CD14-positive monocyte (primary cell): ENCODE data around the gene PNKP. TPM values are rescaled to one million over a fixed set of nuclear protein-coding genes. Genes with fewer than 3 reads are reported as not detected.

Source experiments
- DNase-seq, 3 donors: peaks; one replicate each; pipeline ENCODE4 v3.0.0-alpha.2; 2011 to 2022
- H2AFZ ChIP-seq: 2 replicates; pipeline ENCODE4 v1.6.0; 2012; ENCODE audit warnings: mild to moderate bottlenecking, low read depth, low read length, inconsistent platforms; ENCODE audit not compliant: insufficient read depth, poor library complexity, severe bottlenecking
- H3K27ac ChIP-seq, 2 donors: 1 replicate in 1 of 2; 2 replicates in 1 of 2; pipeline ENCODE4 v1.5.1; 2012 to 2013; ENCODE audit warnings: low read length in 2 of 2, control low read depth in 1 of 2, inconsistent platforms in 1 of 2, low read depth in 1 of 2, mild to moderate bottlenecking in 1 of 2
- H3K27me3 ChIP-seq, 2 donors: one replicate each; pipeline versions ENCODE4 v1.6.0 to v1.6.1; 2011 to 2013; ENCODE audit warnings: low read length in 2 of 2; ENCODE audit not compliant: control insufficient read depth in 2 of 2, insufficient read depth in 2 of 2
- H3K36me3 ChIP-seq, 2 donors: replicated peaks in 1 of 2; 1 replicate in 1 of 2; 2 replicates in 1 of 2; pipeline versions ENCODE4 v1.5.1 to v1.6.1; 2012 to 2013; ENCODE audit warnings: low read length in 2 of 2, control low read depth in 1 of 2, inconsistent platforms in 1 of 2, mild to moderate bottlenecking in 1 of 2; ENCODE audit not compliant: insufficient read depth in 2 of 2, control insufficient read depth in 1 of 2
- H3K4me1 ChIP-seq, 2 donors: 1 replicate in 1 of 2; 2 replicates in 1 of 2; pipeline versions ENCODE4 v1.5.1 to v1.6.1; 2012 to 2013; ENCODE audit warnings: low read length in 2 of 2, control low read depth in 1 of 2, inconsistent platforms in 1 of 2, mild to moderate bottlenecking in 1 of 2, moderate library complexity in 1 of 2; ENCODE audit not compliant: insufficient read depth in 2 of 2, control insufficient read depth in 1 of 2
- H3K4me2 ChIP-seq: replicated peaks from 2 replicates; pipeline ENCODE3; 2012; ENCODE audit warnings: low read length, moderate library complexity, mild to moderate bottlenecking; ENCODE audit not compliant: poor library complexity, severe bottlenecking; ENCODE audit errors: extremely low read depth
- H3K4me3 ChIP-seq, 3 experiments: fragments of 200-600 bp in 1 of 3; sonication (generic) in 1 of 3; replicated peaks in 1 of 3; 1 replicate in 2 of 3; 2 replicates in 1 of 3; pipeline ENCODE4 v1.5.1; 2011 to 2013; ENCODE audit warnings: low read length in 3 of 3, mild to moderate bottlenecking in 3 of 3, control low read depth in 2 of 3, low read depth in 2 of 3, inconsistent platforms in 1 of 3, moderate library complexity in 1 of 3
- H3K79me2 ChIP-seq: 2 replicates; pipeline ENCODE4 v1.6.0; 2012; ENCODE audit warnings: mild to moderate bottlenecking, control low read depth, inconsistent platforms, low read length, moderate library complexity; ENCODE audit not compliant: insufficient read depth
- H3K9ac ChIP-seq: 2 replicates; pipeline ENCODE4 v1.6.0; 2017; ENCODE audit warnings: low read length, mild to moderate bottlenecking; ENCODE audit not compliant: insufficient read depth, poor library complexity, severe bottlenecking
- H3K9me3 ChIP-seq, 2 donors: replicated peaks in 1 of 2; 1 replicate in 1 of 2; 2 replicates in 1 of 2; pipeline versions ENCODE4 v1.5.1 to v1.6.1; 2012 to 2013; ENCODE audit warnings: low read length in 2 of 2, control low read depth in 1 of 2; ENCODE audit not compliant: control insufficient read depth in 1 of 2, insufficient read depth in 1 of 2
- H4K20me1 ChIP-seq: 2 replicates; pipeline ENCODE4 v1.6.0; 2012; ENCODE audit warnings: mild to moderate bottlenecking, low read length, control low read depth, moderate library complexity; ENCODE audit not compliant: insufficient read depth
- H3K27ac Mint-ChIP-seq, 7 donors: one replicate each; pipeline ENCODE4 v1.8.0; 2020; ENCODE audit warnings: mild to moderate bottlenecking in 7 of 7, mixed read lengths in 7 of 7, moderate library complexity in 6 of 7, inconsistent platforms in 2 of 7
- H3K27me3 Mint-ChIP-seq, 3 donors: one replicate each; pipeline ENCODE4 v1.8.0; 2021 to 2022; ENCODE audit warnings: low read depth in 3 of 3, mild to moderate bottlenecking in 3 of 3, mixed read lengths in 3 of 3, moderate library complexity in 3 of 3, inconsistent platforms in 1 of 3
- H3K36me3 Mint-ChIP-seq, 2 donors: one replicate each; pipeline ENCODE4 v1.8.0; 2020; ENCODE audit warnings: mixed read lengths in 2 of 2, inconsistent platforms in 1 of 2, mild to moderate bottlenecking in 1 of 2
- H3K4me1 Mint-ChIP-seq: one replicate; pipeline ENCODE4 v1.8.0; 2020; ENCODE audit warnings: mild to moderate bottlenecking, mixed read lengths
- H3K4me3 Mint-ChIP-seq, 2 donors: one replicate each; pipeline ENCODE4 v1.8.0; 2020; ENCODE audit warnings: mild to moderate bottlenecking in 2 of 2, mixed read lengths in 2 of 2, moderate library complexity in 1 of 2
- H3K9me3 Mint-ChIP-seq, 7 donors: one replicate each; pipeline ENCODE4 v1.8.0; 2020 to 2022; ENCODE audit warnings: mixed read lengths in 7 of 7, mild to moderate bottlenecking in 6 of 7, moderate library complexity in 6 of 7, inconsistent platforms in 2 of 7
- WGBS: methylation state at CpG from one replicate; pipeline ENCODE4 v1.1.5; 2013; ENCODE audit warnings: missing lambda C conversion rate; ENCODE audit not compliant: insufficient coverage; 5-methylcytosine and 5-hydroxymethylcytosine counted together
- intact Hi-C, 2 donors: fragments of 100-400 bp; cut with micrococcal nuclease; formaldehyde crosslinking; loops; one replicate each; pipeline versions ENCODE4 v1.15.0 to v1.15.1; 2023
- polyA plus RNA-seq, 3 donors: library from polyadenylated mRNA; depleted of rRNA in 1 of 3; unstranded in 2 of 3; stranded (reverse) in 1 of 3; fragments of 300-500 nt in 2 of 3; fragments of >200 nt in 1 of 3; fragmentation: Illumina TruSeq in 2 of 3; gene quantifications; 1 replicate in 2 of 3; 2 replicates in 1 of 3; pipeline ENCODE4 v1.2.3, GENCODE V29; 2012 to 2021
- TF ChIP-seq, protein P1 (sequence below): fragments of 200-600 bp; IDR thresholded peaks from one replicate; pipeline ENCODE4 v1.8.0; 2022; ENCODE audit warnings: antibody characterized with exemption, mild to moderate bottlenecking

The PNKP gene
- polyA plus RNA-seq, 3 donors, result 23.0 to 88.6 (median 30.2) TPM

DNA sequence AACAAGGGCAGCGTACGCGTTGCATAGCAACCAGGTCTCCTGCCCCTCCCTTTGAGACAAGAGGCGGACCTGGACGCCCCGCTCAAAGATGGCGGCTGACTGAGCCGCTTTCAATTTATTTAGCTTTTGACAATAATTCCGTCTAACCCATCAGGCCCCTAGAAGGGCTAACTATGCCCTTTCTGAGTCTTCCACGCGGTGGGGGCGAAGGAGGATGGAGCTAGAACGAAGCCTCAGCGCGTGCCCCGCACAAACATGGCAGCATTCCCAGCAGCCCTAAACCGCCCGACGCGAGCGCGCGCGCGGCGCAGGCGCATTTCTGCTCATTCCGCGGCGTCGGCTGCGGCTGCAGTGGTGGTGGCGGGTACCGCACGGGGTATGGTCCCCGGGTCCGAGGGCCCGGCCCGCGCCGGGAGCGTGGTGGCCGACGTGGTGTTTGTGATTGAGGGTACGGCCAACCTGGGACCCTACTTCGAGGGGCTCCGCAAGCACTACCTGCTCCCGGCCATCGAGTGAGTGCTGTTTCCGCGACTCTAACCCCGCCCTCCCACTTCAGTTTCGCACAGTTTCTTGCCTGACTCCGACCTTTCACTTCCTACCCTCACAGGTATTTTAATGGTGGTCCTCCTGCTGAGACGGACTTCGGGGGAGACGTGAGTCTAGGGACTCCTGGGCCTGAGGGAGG lies 49.3 kb downstream of the PNKP start, which contains the start of gene MED25:
Gene MED25 (plus strand): TSS at position 326 of the 685 bp plus-strand sequence. CDS start 53 bp downstream, at position 379.
- H3K4me1 Mint-ChIP-seq, result peaks cover 22% of the 10 kb centered on the region

DNA sequence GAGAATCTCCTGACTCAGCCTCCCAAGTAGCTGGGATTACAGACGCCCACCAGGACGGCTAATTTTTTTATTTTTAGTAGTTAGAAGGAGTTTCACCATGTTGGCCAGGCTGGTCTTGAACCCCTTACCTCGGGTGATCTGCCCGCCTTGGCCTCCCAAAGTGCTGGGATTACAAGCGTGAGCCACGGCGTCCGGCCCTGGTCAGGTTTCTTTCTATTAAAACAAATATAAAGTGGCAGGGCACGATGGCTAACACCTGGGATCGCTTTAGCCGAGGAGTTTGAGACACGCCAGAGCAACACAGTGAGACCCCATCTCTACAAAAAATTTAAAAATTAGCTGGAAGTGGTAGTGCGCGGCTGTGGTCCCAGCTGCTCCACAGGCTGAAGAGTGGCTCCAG lies 50.8 kb downstream of the PNKP start:
- no peak overlapping the region for H3K27ac ChIP-seq
- H2AFZ ChIP-seq, result no peak overlapping the region
- H3K4me1 ChIP-seq, result peaks cover 30 to 36% of the 10 kb centered on the region in 2 donors
- intact Hi-C loops, result loop anchor here (5.0 kb wide), 2 partner anchors 36 to 51 kb away; partner anchors contain the start of genes PNKP (in 1 of the 2) and PTOV1 (in 1 of the 2)
- Mint-ChIP-seq H3K9me3 (no peaks in the 10 kb centered on the region), H3K27me3 (peaks cover 0 to 8% (median 0%) of the 10 kb centered on the region in 3 donors), H3K27ac (peak overlapping the region in 4 of 7 donors; percentile 62 to 100 (median 100)), H3K4me1 (peaks cover 29% of the 10 kb centered on the region), H3K4me3 (no peak overlapping the region), H3K36me3 (peaks cover 9 to 20% of the 10 kb centered on the region in 2 donors)
- H3K4me3 ChIP-seq, result no peak overlapping the region
- H4K20me1 ChIP-seq, result peaks cover 22% of the 10 kb centered on the region
- no peak for DNase-seq
- no peaks in the 10 kb centered on the region for H3K9me3 ChIP-seq
- H3K9ac ChIP-seq, result no peak overlapping the region
- H3K27me3 ChIP-seq, result no peaks in the 10 kb centered on the region
- TF ChIP-seq, protein P1, sequence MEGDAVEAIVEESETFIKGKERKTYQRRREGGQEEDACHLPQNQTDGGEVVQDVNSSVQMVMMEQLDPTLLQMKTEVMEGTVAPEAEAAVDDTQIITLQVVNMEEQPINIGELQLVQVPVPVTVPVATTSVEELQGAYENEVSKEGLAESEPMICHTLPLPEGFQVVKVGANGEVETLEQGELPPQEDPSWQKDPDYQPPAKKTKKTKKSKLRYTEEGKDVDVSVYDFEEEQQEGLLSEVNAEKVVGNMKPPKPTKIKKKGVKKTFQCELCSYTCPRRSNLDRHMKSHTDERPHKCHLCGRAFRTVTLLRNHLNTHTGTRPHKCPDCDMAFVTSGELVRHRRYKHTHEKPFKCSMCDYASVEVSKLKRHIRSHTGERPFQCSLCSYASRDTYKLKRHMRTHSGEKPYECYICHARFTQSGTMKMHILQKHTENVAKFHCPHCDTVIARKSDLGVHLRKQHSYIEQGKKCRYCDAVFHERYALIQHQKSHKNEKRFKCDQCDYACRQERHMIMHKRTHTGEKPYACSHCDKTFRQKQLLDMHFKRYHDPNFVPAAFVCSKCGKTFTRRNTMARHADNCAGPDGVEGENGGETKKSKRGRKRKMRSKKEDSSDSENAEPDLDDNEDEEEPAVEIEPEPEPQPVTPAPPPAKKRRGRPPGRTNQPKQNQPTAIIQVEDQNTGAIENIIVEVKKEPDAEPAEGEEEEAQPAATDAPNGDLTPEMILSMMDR, result no peak
- H3K4me2 ChIP-seq, result no peak overlapping the region
- peaks cover 28% of the 10 kb centered on the region for H3K79me2 ChIP-seq
- peaks cover 10 to 12% of the 10 kb centered on the region in 2 donors for H3K36me3 ChIP-seq
- 100% methylated on average over 4 of the region's 14 CpGs for WGBS

More for the DNA sequence above, 49.3 kb downstream of the PNKP start, which contains the start of gene MED25:
- H3K36me3 ChIP-seq, result peaks cover 14 to 16% of the 10 kb centered on the region in 2 donors
- peak within 1 kb of the TSS; percentile 97 for H3K4me2 ChIP-seq
- peak within 1 kb of the TSS; percentile 70 to 100 (median 89) for H3K4me3 ChIP-seq
- H3K9ac ChIP-seq, result peak within 1 kb of the TSS; percentile 87
- under 1% methylated on average over 43 of the region's 57 CpGs for WGBS
- no peaks in the 10 kb centered on the region for H3K27me3 ChIP-seq
- H4K20me1 ChIP-seq, result peaks cover 26% of the 10 kb centered on the region
- H2AFZ ChIP-seq, result peak within 1 kb of the TSS; percentile 91
- Mint-ChIP-seq H3K27ac (peak within 1 kb of the TSS; percentile 97 to 100 (median 99)), H3K4me3 (peak within 1 kb of the TSS; percentile 96 to 100), H3K9me3 (no peaks in the 10 kb centered on the region), H3K27me3 (peaks cover 0 to 8% (median 0%) of the 10 kb centered on the region in 3 donors), H3K36me3 (peaks cover 12 to 24% of the 10 kb centered on the region in 2 donors)
- TF ChIP-seq, protein P1, result peak; percentile 23
- peaks cover 38% of the 10 kb centered on the region for H3K79me2 ChIP-seq
- peak within 1 kb of the TSS; percentile 75 to 93 for H3K27ac ChIP-seq
- DNase-seq, result peak; percentile 81 to 89 (median 83)
- no peaks in the 10 kb centered on the region for H3K9me3 ChIP-seq
- intact Hi-C loops, result loop anchor here (2.0 to 5.0 kb wide), 4 partner anchors 33 to 51 kb away; partner anchors contain the start of genes PTOV1 (in 2 of the 2), AP2A1 (in 1 of the 2) and PNKP (in 1 of the 2)
- peaks cover 23 to 27% of the 10 kb centered on the region in 2 donors for H3K4me1 ChIP-seq
